ENCODE data around the gene SPATA24. TPM values are rescaled to one million over a fixed set of nuclear protein-coding genes. Genes with fewer than 3 reads are reported as not detected.

SPATA24 gene
- total RNA-seq = 10 to 100 TPM in 2 of 4 donors, 1 to 10 TPM in 2; 1.5 to 13.5 (median 6.3) TPM

GRCh38 chr5:139403787-139404483 lies at the start of gene SPATA24:
Gene SPATA24, minus strand, starts transcription at chr5:139404089. Its CDS starts 29 bp downstream, at chr5:139404060.
- no peaks in the 10 kb centered on the region for H3K9me3 ChIP-seq
- ATAC-seq = peak; percentile 98
- TF ChIP-seq POLR2AphosphoS5 (IDR thresholded peaks at IDR 0.05) = peak; percentile 71
- peak; percentile 17 to 26 for TF ChIP-seq POLR2A (IDR thresholded peaks at IDR 0.05)
- TF ChIP-seq CTCF (IDR thresholded peaks at IDR 0.05) = no peak
- H3K4me3 ChIP-seq = peak within 1 kb of the TSS; percentile 29 to 55
- H3K36me3 ChIP-seq = peaks cover 0 to 7% of the 10 kb centered on the region in 2 donors
- H3K27me3 ChIP-seq = no peaks in the 10 kb centered on the region
- H3K27ac ChIP-seq = peak within 1 kb of the TSS; percentile 44 to 91 (median 88)
- H3K4me1 ChIP-seq = peaks cover 0 to 18% (median 7%) of the 10 kb centered on the region in 3 donors
- WGBS, 2 donors (ENCODE audit: low coverage in 1 of 2) = 1 to 2% methylated on average over 8 to 14 of the region's 41 CpGs

- Histone ChIP-seq H3K4me1 (no peaks in the 10 kb centered on the region), H3K27ac (no peak overlapping the region), H3K4me3 (no peak overlapping the region), H3K9me3 (no peaks in the 10 kb centered on the region), H3K36me3 (no peaks in the 10 kb centered on the region), H3K27me3 (no peaks in the 10 kb centered on the region)
- ATAC-seq = peak; percentile 20
- 65 to 71% methylated on average over 3 of the region's 3 CpGs for WGBS, 2 donors (ENCODE audit: low coverage in 1 of 2)
- TF ChIP-seq CTCF (IDR thresholded peaks at IDR 0.05) (no peak), EP300 (IDR thresholded peaks at IDR 0.05) (no peak), POLR2A (IDR thresholded peaks at IDR 0.05) (no peak), POLR2AphosphoS5 (IDR thresholded peaks at IDR 0.05) (no peak)
These were observed 48.2 kb upstream of the SPATA24 start for GRCh38 chr5:139451878-139452660.

GRCh38 chr5:139451176-139451575 lies 47.3 kb upstream of the SPATA24 start:
- H3K27me3 ChIP-seq = no peaks in the 10 kb centered on the region
- no peaks in the 10 kb centered on the region for H3K9me3 ChIP-seq
- H3K4me1 ChIP-seq = no peaks in the 10 kb centered on the region
- H3K4me3 ChIP-seq = no peak overlapping the region
- TF ChIP-seq POLR2A (IDR thresholded peaks at IDR 0.05) = no peak
- TF ChIP-seq EP300 (IDR thresholded peaks at IDR 0.05) = no peak
- TF ChIP-seq CTCF (IDR thresholded peaks at IDR 0.05) = no peak
- no peak for TF ChIP-seq POLR2AphosphoS5 (IDR thresholded peaks at IDR 0.05)
- no peaks in the 10 kb centered on the region for H3K36me3 ChIP-seq
- no peak for ATAC-seq
- 88 to 92% methylated on average over 2 of the region's 2 CpGs for WGBS, 2 donors (ENCODE audit: low coverage in 1 of 2)
- H3K27ac ChIP-seq = no peak overlapping the region

- no peaks in the 10 kb centered on the region for H3K4me1 ChIP-seq
- no peak overlapping the region for H3K4me3 ChIP-seq
- no peaks in the 10 kb centered on the region for H3K27me3 ChIP-seq
- TF ChIP-seq POLR2AphosphoS5 (IDR thresholded peaks at IDR 0.05) (no peak), EP300 (IDR thresholded peaks at IDR 0.05) (no peak), CTCF (IDR thresholded peaks at IDR 0.05) (no peak), POLR2A (IDR thresholded peaks at IDR 0.05) (no peak)
- ATAC-seq = no peak
- 77 to 89% methylated on average over 5 of the region's 5 CpGs for WGBS, 2 donors (ENCODE audit: low coverage in 1 of 2)
- no peaks in the 10 kb centered on the region for H3K36me3 ChIP-seq
- H3K9me3 ChIP-seq = no peaks in the 10 kb centered on the region
- H3K27ac ChIP-seq = no peak overlapping the region
These were observed 43.3 kb upstream of the SPATA24 start for GRCh38 chr5:139446956-139447779.
